GM12878 (cell line): ENCODE data around the gene TBCK. TPM values are rescaled to one million over a fixed set of nuclear protein-coding genes. Genes with fewer than 3 reads are reported as not detected.

ENCODE experiments used
- ATAC-seq: fragments of 200-7000 bp; cut with Tn5 transposase; 3 replicates; pipeline ENCODE4 v1.9.1; 2020; ENCODE audit warnings: mild to moderate bottlenecking, moderate library complexity
- BruUV-seq: library from RNA; stranded (reverse); fragments of 400-500 nt; replicated peaks from 2 replicates; lab custom pipeline; 2021; lab: Mats Ljungman, UMichigan
- CTCF ChIA-PET: fragments of 300-600 bp; sonication (Branson Sonifier 250); formaldehyde crosslinking; extraction: SDS; loops from one replicate; lab custom pipeline; 2021; ENCODE audit warnings: inconsistent platforms; lab: Yijun Ruan, JAX
- POLR2A ChIA-PET: fragments of 350-600 bp; formaldehyde crosslinking; extraction: SDS; loops from one replicate; lab custom pipeline; 2021; ENCODE audit warnings: inconsistent platforms; lab: Charles Lee
- RAD21 ChIA-PET: fragments of 300-600 bp; sonication (Branson Sonifier 250); formaldehyde crosslinking; loops from one replicate; lab custom pipeline; 2023; ENCODE audit warnings: antibody characterized with exemption; ENCODE audit not compliant: unreplicated experiment; lab: Charles Lee
- SMC1A ChIA-PET: fragments of 300-600 bp; sonication (Branson Sonifier 250); formaldehyde crosslinking; loops from one replicate; lab custom pipeline; 2023; ENCODE audit not compliant: unreplicated experiment, uncharacterized antibody; lab: Charles Lee
- DNase-seq: peaks from one replicate; pipeline ENCODE4 v3.0.0-alpha.2; 2011; ENCODE audit warnings: low read depth, low spot score
- FAIRE-seq: peaks from 3 replicates; lab custom pipeline; 2011; peaks lifted over from hg19 to GRCh38; lab: Jason Lieb, UNC
- H2AFZ ChIP-seq: 2 replicates; pipeline ENCODE4 v1.6.0; 2011; ENCODE audit warnings: low read depth, low read length, control low read depth; ENCODE audit not compliant: control insufficient read depth
- H3K27ac ChIP-seq: 2 replicates; pipeline ENCODE4 v1.5.1; 2011; ENCODE audit warnings: control low read depth; ENCODE audit not compliant: control insufficient read depth, insufficient read depth
- H3K27me3 ChIP-seq, 2 experiments: replicated peaks in 1 of 2; 2 replicates each; pipeline versions ENCODE4 v1.6.0 to v1.6.1; 2011; ENCODE audit warnings: low read length in 1 of 2; ENCODE audit not compliant: control insufficient read depth in 2 of 2, insufficient read depth in 2 of 2
- H3K36me3 ChIP-seq, 2 experiments: 2 replicates each; pipeline ENCODE4 v1.5.1; 2011; ENCODE audit warnings: low read length in 1 of 2; ENCODE audit not compliant: control insufficient read depth in 2 of 2, insufficient read depth in 2 of 2
- H3K4me1 ChIP-seq: 2 replicates; pipeline ENCODE4 v1.6.1; 2011; ENCODE audit warnings: mild to moderate bottlenecking, low read length, moderate library complexity, mixed read lengths; ENCODE audit not compliant: control insufficient read depth, insufficient read depth
- H3K4me2 ChIP-seq: 2 replicates; pipeline ENCODE4 v1.6.0; 2011; ENCODE audit warnings: control low read depth; ENCODE audit not compliant: control insufficient read depth, insufficient read depth
- H3K4me3 ChIP-seq: fragments of 200-600 bp; sonication (generic); 2 replicates; pipeline ENCODE4 v1.5.1; 2016
- H3K79me2 ChIP-seq: 2 replicates; pipeline ENCODE4 v1.6.0; 2011; ENCODE audit warnings: low read length; ENCODE audit not compliant: control insufficient read depth, insufficient read depth
- H3K9ac ChIP-seq: 2 replicates; pipeline ENCODE4 v1.8.0; 2011; ENCODE audit warnings: low read length, control low read depth, mixed read lengths; ENCODE audit not compliant: control insufficient read depth, insufficient read depth
- H3K9me3 ChIP-seq: replicated peaks from 3 replicates; pipeline ENCODE4 v1.5.1; 2011; ENCODE audit warnings: mild to moderate bottlenecking, low read length; ENCODE audit not compliant: control insufficient read depth, insufficient read depth
- H4K20me1 ChIP-seq: 2 replicates; pipeline ENCODE4 v1.6.0; 2011; ENCODE audit not compliant: control insufficient read depth, insufficient read depth
- BACH1 ChIP-seq: fragments of 450-650 bp; IDR thresholded peaks from 2 replicates; pipeline ENCODE4 v1.6.1; 2017; ENCODE audit warnings: mild to moderate bottlenecking, borderline replicate concordance
- CBFB ChIP-seq: IDR thresholded peaks from 2 replicates; pipeline ENCODE4 v1.6.1; 2016; ENCODE audit warnings: antibody characterized with exemption, low read depth
- CBX5 ChIP-seq: sonication (generic); IDR thresholded peaks from 2 replicates; pipeline ENCODE4 v1.6.1; 2016; ENCODE audit warnings: low read depth, moderate library complexity, mild to moderate bottlenecking, inconsistent platforms
- CREM ChIP-seq: IDR thresholded peaks from 2 replicates; pipeline ENCODE4 v1.6.1; 2014; ENCODE audit warnings: antibody characterized with exemption, low read depth
- GATAD2B ChIP-seq: fragments of 450-650 bp; conservative IDR thresholded peaks from 2 replicates; pipeline ENCODE4 v1.6.1; 2017; ENCODE audit warnings: low read depth, mild to moderate bottlenecking, moderate library complexity
- KDM1A ChIP-seq: fragments of 200-600 bp; sonication (generic); IDR thresholded peaks from 2 replicates; pipeline ENCODE4 v1.6.1; 2016; ENCODE audit warnings: borderline replicate concordance
- NR2C1 ChIP-seq: fragments of 450-650 bp; IDR thresholded peaks from 2 replicates; pipeline ENCODE4 v1.6.1; 2017; ENCODE audit warnings: antibody characterized with exemption, mild to moderate bottlenecking, moderate library complexity
- PBX3 ChIP-seq: IDR thresholded peaks from 2 replicates; pipeline ENCODE4 v1.6.1; 2011; ENCODE audit warnings: mild to moderate bottlenecking, low read depth, low read length, moderate library complexity; ENCODE audit not compliant: insufficient replicate concordance
- POLR2AphosphoS2 ChIP-seq: IDR thresholded peaks from 2 replicates; pipeline ENCODE4 v1.6.1; 2011; ENCODE audit warnings: low read depth, mild to moderate bottlenecking, low read length, improper control_type of control experiment, moderate library complexity
- SIN3A ChIP-seq: IDR thresholded peaks from 2 replicates; pipeline ENCODE4 v1.6.1; 2012; ENCODE audit warnings: low read depth, low read length, improper control_type of control experiment
- SMARCA5 ChIP-seq: fragments of 450-650 bp; IDR thresholded peaks from 2 replicates; pipeline ENCODE4 v1.6.1; 2017; ENCODE audit warnings: mild to moderate bottlenecking
- SMC3 ChIP-seq: IDR thresholded peaks from 2 replicates; pipeline ENCODE4 v1.6.1; 2011; ENCODE audit warnings: low read length, improper control_type of control experiment, borderline replicate concordance
- SPI1 ChIP-seq: IDR thresholded peaks from 2 replicates; pipeline ENCODE4 v1.6.1; 2011; ENCODE audit warnings: low read depth, mild to moderate bottlenecking, low read length, moderate library complexity, borderline replicate concordance; ENCODE audit not compliant: insufficient read depth
- ZNF24 ChIP-seq: fragments of 450-650 bp; IDR thresholded peaks from 2 replicates; pipeline ENCODE4 v1.6.1; 2017; ENCODE audit warnings: antibody characterized with exemption, mild to moderate bottlenecking
- WGBS: methylation state at CpG from one replicate; pipeline ENCODE4 v1.1.6; 2016; ENCODE audit warnings: low lambda C conversion rate; ENCODE audit not compliant: insufficient replicate concordance, insufficient coverage; ENCODE audit errors: missing lambda C conversion rate; 5-methylcytosine and 5-hydroxymethylcytosine counted together
- in situ Hi-C: fragments of 300-500 bp; cut with MboI; formaldehyde crosslinking; loops from 9 replicates; pipeline ENCODE4 v1.14.3; 2018; ENCODE audit warnings: mixed read lengths
- intact Hi-C: fragments of 100-400 bp; cut with micrococcal nuclease; formaldehyde crosslinking; loops from one replicate; pipeline ENCODE4 v1.14.2; 2022; ENCODE audit not compliant: unreplicated experiment
- polyA plus RNA-seq, 11 experiments: library from polyadenylated mRNA; depleted of rRNA in 4 of 11; unstranded in 6 of 11; stranded (reverse) in 5 of 11; fragments of >200 nt; fragmentation: Nextera tagmentation in 4 of 11; fragmentation: Illumina TruSeq in 1 of 11; extraction: Ambion mirVana in 4 of 11; extraction: Trizol in 1 of 11; gene quantifications; 1 replicate in 1 of 11; 2 replicates in 10 of 11; pipeline versions ENCODE4 v1.2.1 to v1.2.3, GENCODE V29; 2011 to 2016; ENCODE audit warnings: inconsistent platforms in 2 of 11, missing spikeins in 2 of 11, low read depth in 1 of 11
- total RNA-seq, 4 experiments: library from RNA; depleted of rRNA in 3 of 4; stranded (reverse); fragments of >200 nt in 3 of 4; fragmentation: Illumina TruSeq in 1 of 4; extraction: Trizol in 1 of 4; gene quantifications; 2 replicates each; pipeline versions ENCODE4 v1.2.1 to v1.2.3, GENCODE V29; 2013 to 2021
- TF ChIP-seq, protein P1 (sequence below): IDR thresholded peaks from 2 replicates; pipeline ENCODE4 v1.6.1; 2012; ENCODE audit warnings: low read depth, low read length, improper control_type of control experiment
- TF ChIP-seq, protein P2 (sequence below): fragments of 450-650 bp; IDR thresholded peaks from 2 replicates; pipeline ENCODE4 v1.6.1; 2018; ENCODE audit warnings: mild to moderate bottlenecking, low read depth, moderate library complexity; ENCODE audit not compliant: partially characterized antibody
- TF ChIP-seq, protein P3 (sequence below), 3 experiments: IDR thresholded peaks in 2 of 3; conservative IDR thresholded peaks in 1 of 3; 2 replicates each; pipeline ENCODE4 v1.5.1; 2011; ENCODE audit warnings: low read depth in 3 of 3, low read length in 3 of 3, mild to moderate bottlenecking in 3 of 3, control low read depth in 2 of 3, moderate library complexity in 2 of 3, inconsistent platforms in 1 of 3, mixed read lengths in 1 of 3; ENCODE audit not compliant: control insufficient read depth in 2 of 3, insufficient read depth in 1 of 3; ENCODE audit errors: extremely low read depth in 1 of 3

The TBCK gene
- total and polyA plus RNA-seq, 10 of the 15 experiments (the other 5 are each of a cell fraction or from before 2014, with no cell fraction given): 4.1 to 30.3 (median 20.2) TPM

DNA sequence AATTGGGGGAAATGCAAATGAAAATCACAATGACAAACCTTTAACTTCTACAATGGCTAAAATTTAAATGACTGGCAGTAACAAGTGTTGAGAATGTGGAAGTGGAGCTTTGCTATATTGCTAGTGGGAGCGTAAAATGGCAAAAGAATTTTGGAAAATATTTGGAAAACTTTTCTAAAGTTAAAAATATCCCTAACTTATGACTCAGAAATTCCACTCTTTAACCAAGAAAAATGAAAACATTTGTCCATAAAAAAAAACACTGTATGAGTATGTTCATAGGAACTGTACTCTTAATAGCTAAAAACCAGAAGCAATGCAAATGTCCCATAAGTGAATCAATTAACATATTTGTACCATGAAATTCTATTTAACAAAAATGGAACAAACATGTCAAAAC, 3.6 kb downstream of the TBCK start:
- Histone ChIP-seq H3K27ac (no peak overlapping the region), H3K4me1 (no peaks in the 10 kb centered on the region), H2AFZ (no peak overlapping the region), H3K4me2 (no peak overlapping the region), H3K79me2 (peaks cover 59% of the 10 kb centered on the region), H3K9me3 (no peaks in the 10 kb centered on the region), H3K27me3 (no peaks in the 10 kb centered on the region), H3K4me3 (no peak overlapping the region), H3K9ac (no peak overlapping the region), H3K36me3 (no peaks in the 10 kb centered on the region), H4K20me1 (no peaks in the 10 kb centered on the region)
- TF ChIP-seq, protein P1, sequence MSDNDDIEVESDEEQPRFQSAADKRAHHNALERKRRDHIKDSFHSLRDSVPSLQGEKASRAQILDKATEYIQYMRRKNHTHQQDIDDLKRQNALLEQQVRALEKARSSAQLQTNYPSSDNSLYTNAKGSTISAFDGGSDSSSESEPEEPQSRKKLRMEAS: no peak
- TF ChIP-seq BACH1: no peak
- TF ChIP-seq KDM1A: no peak
- no peak for TF ChIP-seq CREM
- TF ChIP-seq, protein P2, sequence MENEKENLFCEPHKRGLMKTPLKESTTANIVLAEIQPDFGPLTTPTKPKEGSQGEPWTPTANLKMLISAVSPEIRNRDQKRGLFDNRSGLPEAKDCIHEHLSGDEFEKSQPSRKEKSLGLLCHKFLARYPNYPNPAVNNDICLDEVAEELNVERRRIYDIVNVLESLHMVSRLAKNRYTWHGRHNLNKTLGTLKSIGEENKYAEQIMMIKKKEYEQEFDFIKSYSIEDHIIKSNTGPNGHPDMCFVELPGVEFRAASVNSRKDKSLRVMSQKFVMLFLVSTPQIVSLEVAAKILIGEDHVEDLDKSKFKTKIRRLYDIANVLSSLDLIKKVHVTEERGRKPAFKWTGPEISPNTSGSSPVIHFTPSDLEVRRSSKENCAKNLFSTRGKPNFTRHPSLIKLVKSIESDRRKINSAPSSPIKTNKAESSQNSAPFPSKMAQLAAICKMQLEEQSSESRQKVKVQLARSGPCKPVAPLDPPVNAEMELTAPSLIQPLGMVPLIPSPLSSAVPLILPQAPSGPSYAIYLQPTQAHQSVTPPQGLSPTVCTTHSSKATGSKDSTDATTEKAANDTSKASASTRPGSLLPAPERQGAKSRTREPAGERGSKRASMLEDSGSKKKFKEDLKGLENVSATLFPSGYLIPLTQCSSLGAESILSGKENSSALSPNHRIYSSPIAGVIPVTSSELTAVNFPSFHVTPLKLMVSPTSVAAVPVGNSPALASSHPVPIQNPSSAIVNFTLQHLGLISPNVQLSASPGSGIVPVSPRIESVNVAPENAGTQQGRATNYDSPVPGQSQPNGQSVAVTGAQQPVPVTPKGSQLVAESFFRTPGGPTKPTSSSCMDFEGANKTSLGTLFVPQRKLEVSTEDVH: no peak
- TF ChIP-seq, protein P3, sequence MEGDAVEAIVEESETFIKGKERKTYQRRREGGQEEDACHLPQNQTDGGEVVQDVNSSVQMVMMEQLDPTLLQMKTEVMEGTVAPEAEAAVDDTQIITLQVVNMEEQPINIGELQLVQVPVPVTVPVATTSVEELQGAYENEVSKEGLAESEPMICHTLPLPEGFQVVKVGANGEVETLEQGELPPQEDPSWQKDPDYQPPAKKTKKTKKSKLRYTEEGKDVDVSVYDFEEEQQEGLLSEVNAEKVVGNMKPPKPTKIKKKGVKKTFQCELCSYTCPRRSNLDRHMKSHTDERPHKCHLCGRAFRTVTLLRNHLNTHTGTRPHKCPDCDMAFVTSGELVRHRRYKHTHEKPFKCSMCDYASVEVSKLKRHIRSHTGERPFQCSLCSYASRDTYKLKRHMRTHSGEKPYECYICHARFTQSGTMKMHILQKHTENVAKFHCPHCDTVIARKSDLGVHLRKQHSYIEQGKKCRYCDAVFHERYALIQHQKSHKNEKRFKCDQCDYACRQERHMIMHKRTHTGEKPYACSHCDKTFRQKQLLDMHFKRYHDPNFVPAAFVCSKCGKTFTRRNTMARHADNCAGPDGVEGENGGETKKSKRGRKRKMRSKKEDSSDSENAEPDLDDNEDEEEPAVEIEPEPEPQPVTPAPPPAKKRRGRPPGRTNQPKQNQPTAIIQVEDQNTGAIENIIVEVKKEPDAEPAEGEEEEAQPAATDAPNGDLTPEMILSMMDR (IDR thresholded peaks at IDR 0.05 in 2 of 3, conservative IDR thresholded peaks at IDR 0.05 in 1 of 3; ENCODE audit: control insufficient read depth in 2 of 3, extremely low read depth in 1 of 3, insufficient read depth in 1 of 3, low read depth in 3 of 3, low read length in 3 of 3): no peak
- no peak for TF ChIP-seq SMC3
- no peak for TF ChIP-seq NR2C1
- TF ChIP-seq POLR2AphosphoS2: no peak
- TF ChIP-seq SIN3A: no peak
- TF ChIP-seq SMARCA5: no peak
- no peak for TF ChIP-seq GATAD2B
- TF ChIP-seq CBX5: no peak
- TF ChIP-seq ZNF24: no peak
- TF ChIP-seq SPI1: no peak
- no peak for TF ChIP-seq PBX3
- TF ChIP-seq CBFB: no peak
- CTCF ChIA-PET: interaction anchor here (0.6 kb wide), 1 partner anchor 151 kb away, joined by 3 read pairs; no protein-coding TSS in a partner anchor
- BruUV-seq: no TSS peak
- ATAC-seq (no peak), FAIRE-seq (no peak), DNase-seq (no peak)
- RAD21 ChIA-PET: no interaction called here
- POLR2A ChIA-PET: no interaction called here
- SMC1A ChIA-PET: interaction anchor here (1.3 kb wide), 1 partner anchor 11 kb away, joined by 5 read pairs; no protein-coding TSS in a partner anchor
- intact Hi-C loops: no loop called here
- WGBS: 100% methylated on average over 1 of the region's 1 CpG
- in situ Hi-C loops: no loop called here
